GM23338 (cell line): Measurements from ENCODE around the gene TNC.

Experiments used
- EZH2 ChIP-seq: fragments of 200-600 bp; sonication (generic); IDR thresholded peaks from one replicate; pipeline ENCODE4 v1.8.0; 2017; ENCODE audit warnings: antibody characterized with exemption, mild to moderate bottlenecking, low read depth; ENCODE audit not compliant: unreplicated experiment
- POLR2AphosphoS5 ChIP-seq: IDR thresholded peaks from 2 replicates; pipeline ENCODE4 v1.6.1; 2016; ENCODE audit warnings: antibody characterized with exemption, low read depth
- REST ChIP-seq: IDR thresholded peaks from one replicate; pipeline ENCODE4 v1.6.1; 2018; ENCODE audit warnings: antibody characterized with exemption; ENCODE audit not compliant: unreplicated experiment
- TF ChIP-seq, protein P1 (sequence below), 2 experiments: fragments of 200-600 bp in 1 of 2; sonication (generic) in 1 of 2; conservative IDR thresholded peaks; 2 replicates each; pipeline versions ENCODE4 v1.5.1 to v1.6.1; 2016 to 2017; ENCODE audit warnings: antibody characterized with exemption in 2 of 2, low read depth in 2 of 2, mild to moderate bottlenecking in 2 of 2, moderate library complexity in 1 of 2

DNA sequence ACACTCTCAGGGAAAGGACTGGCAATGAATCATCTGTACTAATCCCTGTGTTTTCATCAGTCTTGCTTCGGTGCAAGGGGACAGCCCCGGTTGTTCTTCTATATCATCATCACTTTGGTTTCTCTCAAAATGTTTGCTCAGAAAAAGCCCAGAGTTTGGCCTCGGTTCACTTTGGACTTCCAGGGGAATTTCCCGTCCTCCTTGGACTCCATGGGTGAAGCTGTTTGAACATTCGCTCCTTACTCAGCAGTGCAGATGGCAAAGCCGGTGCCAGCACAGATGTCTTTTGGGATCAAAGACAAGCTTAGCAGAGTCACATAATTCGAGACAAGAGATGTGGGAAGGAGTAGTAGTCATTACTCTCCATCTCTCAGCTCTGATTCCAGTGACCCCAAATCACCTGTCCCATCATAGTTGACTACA is 117.7 kb downstream of the TNC start:
- TF ChIP-seq, protein P1, sequence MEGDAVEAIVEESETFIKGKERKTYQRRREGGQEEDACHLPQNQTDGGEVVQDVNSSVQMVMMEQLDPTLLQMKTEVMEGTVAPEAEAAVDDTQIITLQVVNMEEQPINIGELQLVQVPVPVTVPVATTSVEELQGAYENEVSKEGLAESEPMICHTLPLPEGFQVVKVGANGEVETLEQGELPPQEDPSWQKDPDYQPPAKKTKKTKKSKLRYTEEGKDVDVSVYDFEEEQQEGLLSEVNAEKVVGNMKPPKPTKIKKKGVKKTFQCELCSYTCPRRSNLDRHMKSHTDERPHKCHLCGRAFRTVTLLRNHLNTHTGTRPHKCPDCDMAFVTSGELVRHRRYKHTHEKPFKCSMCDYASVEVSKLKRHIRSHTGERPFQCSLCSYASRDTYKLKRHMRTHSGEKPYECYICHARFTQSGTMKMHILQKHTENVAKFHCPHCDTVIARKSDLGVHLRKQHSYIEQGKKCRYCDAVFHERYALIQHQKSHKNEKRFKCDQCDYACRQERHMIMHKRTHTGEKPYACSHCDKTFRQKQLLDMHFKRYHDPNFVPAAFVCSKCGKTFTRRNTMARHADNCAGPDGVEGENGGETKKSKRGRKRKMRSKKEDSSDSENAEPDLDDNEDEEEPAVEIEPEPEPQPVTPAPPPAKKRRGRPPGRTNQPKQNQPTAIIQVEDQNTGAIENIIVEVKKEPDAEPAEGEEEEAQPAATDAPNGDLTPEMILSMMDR (conservative IDR thresholded peaks at IDR 0.05; ENCODE audit: low read depth in 2 of 2), result no peak
- no peak for TF ChIP-seq EZH2
- TF ChIP-seq POLR2AphosphoS5, result no peak
- no peak for TF ChIP-seq REST
